H9 (cell line): Measurements from ENCODE around the gene BEST1. TPM values are rescaled to one million over a fixed set of nuclear protein-coding genes. Genes with fewer than 3 reads are reported as not detected.

Source experiments
- DNase-seq: peaks from one replicate; pipeline ENCODE4 v3.0.0-alpha.2; 2017
- H2AFZ ChIP-seq: one replicate; pipeline ENCODE4 v1.6.1; 2013; ENCODE audit warnings: mild to moderate bottlenecking, low read length, control low read depth, moderate library complexity
- H2AK5ac ChIP-seq: 2 replicates; pipeline ENCODE4 v1.6.1; 2013; ENCODE audit warnings: low read length, control low read depth, mixed read lengths; ENCODE audit not compliant: insufficient read length
- H2BK120ac ChIP-seq: one replicate; pipeline ENCODE4 v1.6.1; 2013; ENCODE audit warnings: low read depth, mild to moderate bottlenecking, low read length, control low read depth, inconsistent platforms; ENCODE audit not compliant: poor library complexity, severe bottlenecking
- H2BK12ac ChIP-seq: 2 replicates; pipeline ENCODE4 v1.6.1; 2013; ENCODE audit warnings: low read length, control low read depth, mixed read lengths, low read depth; ENCODE audit not compliant: insufficient read length
- H2BK15ac ChIP-seq: 2 replicates; pipeline ENCODE4 v1.6.1; 2013; ENCODE audit warnings: low read depth, low read length, control low read depth
- H2BK20ac ChIP-seq: one replicate; pipeline ENCODE4 v1.6.1; 2013; ENCODE audit warnings: low read depth, mild to moderate bottlenecking, low read length, control low read depth, inconsistent platforms; ENCODE audit not compliant: poor library complexity, severe bottlenecking
- H2BK5ac ChIP-seq: 2 replicates; pipeline ENCODE4 v1.6.1; 2013; ENCODE audit warnings: low read length, control low read depth, mixed read lengths; ENCODE audit not compliant: insufficient read length
- H3K14ac ChIP-seq: 2 replicates; pipeline ENCODE4 v1.6.1; 2013; ENCODE audit warnings: low read length, control low read depth; ENCODE audit not compliant: insufficient read depth
- H3K18ac ChIP-seq: 2 replicates; pipeline ENCODE4 v1.6.1; 2013; ENCODE audit warnings: low read depth, mild to moderate bottlenecking, mixed read lengths, low read length, control low read depth; ENCODE audit not compliant: insufficient read length
- H3K23ac ChIP-seq: 2 replicates; pipeline ENCODE4 v1.6.1; 2013; ENCODE audit warnings: low read length, control low read depth, mixed read lengths, low read depth; ENCODE audit not compliant: insufficient read length
- H3K23me2 ChIP-seq: 2 replicates; pipeline ENCODE4 v1.6.1; 2013; ENCODE audit warnings: low read depth, mild to moderate bottlenecking, mixed read lengths, low read length, control low read depth; ENCODE audit not compliant: insufficient read length, poor library complexity, severe bottlenecking
- H3K27ac ChIP-seq: 2 replicates; pipeline ENCODE4 v1.5.1; 2013; ENCODE audit warnings: low read length, control low read depth, mixed read lengths, low read depth; ENCODE audit not compliant: insufficient read length
- H3K27me3 ChIP-seq: 2 replicates; pipeline ENCODE4 v1.6.1; 2013; ENCODE audit warnings: low read length, control low read depth, inconsistent platforms; ENCODE audit not compliant: insufficient read depth
- H3K4ac ChIP-seq: 2 replicates; pipeline ENCODE4 v1.6.1; 2013; ENCODE audit warnings: low read depth, mild to moderate bottlenecking, control low read depth, inconsistent platforms, low read length, moderate library complexity
- H3K4me1 ChIP-seq: 2 replicates; pipeline ENCODE4 v1.6.1; 2013; ENCODE audit warnings: low read length, control low read depth, inconsistent platforms; ENCODE audit not compliant: insufficient read depth
- H3K4me2 ChIP-seq: 2 replicates; pipeline ENCODE4 v1.6.1; 2013; ENCODE audit warnings: low read length, control low read depth, mixed read lengths; ENCODE audit not compliant: insufficient read length, insufficient read depth
- H3K56ac ChIP-seq: 2 replicates; pipeline ENCODE4 v1.6.1; 2013; ENCODE audit warnings: low read depth, mild to moderate bottlenecking, mixed read lengths, low read length, control low read depth; ENCODE audit not compliant: insufficient read length
- H3K79me1 ChIP-seq: 2 replicates; pipeline ENCODE4 v1.6.1; 2013; ENCODE audit warnings: low read depth, mild to moderate bottlenecking, moderate library complexity, low read length, control low read depth, inconsistent platforms; ENCODE audit not compliant: insufficient read depth, poor library complexity, severe bottlenecking
- H3K79me2 ChIP-seq: 2 replicates; pipeline ENCODE4 v1.6.1; 2013; ENCODE audit warnings: low read length, control low read depth, inconsistent platforms; ENCODE audit not compliant: insufficient read depth
- H3K9ac ChIP-seq: 2 replicates; pipeline ENCODE4 v1.6.1; 2013; ENCODE audit warnings: low read length, control low read depth, mixed read lengths; ENCODE audit not compliant: insufficient read length; ENCODE audit errors: extremely low read depth
- H3K9me3 ChIP-seq: one replicate; pipeline ENCODE4 v1.6.1; 2013; ENCODE audit warnings: low read depth, low read length, inconsistent platforms; ENCODE audit not compliant: control insufficient read depth
- H3T11ph ChIP-seq: one replicate; pipeline ENCODE4 v1.6.1; 2013; ENCODE audit warnings: mild to moderate bottlenecking, low read length, control low read depth, inconsistent platforms
- H4K20me1 ChIP-seq: one replicate; pipeline ENCODE4 v1.6.1; 2013; ENCODE audit not compliant: control insufficient read depth, insufficient read length, insufficient read depth
- H4K5ac ChIP-seq: 2 replicates; pipeline ENCODE4 v1.6.1; 2013; ENCODE audit warnings: low read depth, mild to moderate bottlenecking, mixed read lengths, low read length, control low read depth; ENCODE audit not compliant: insufficient read length
- H4K8ac ChIP-seq: replicated peaks from 2 replicates; pipeline ENCODE4 v1.6.1; 2013; ENCODE audit warnings: low read length, control low read depth, mixed read lengths, low read depth; ENCODE audit not compliant: insufficient read length
- H4K91ac ChIP-seq: 2 replicates; pipeline ENCODE4 v1.6.1; 2013; ENCODE audit warnings: low read depth, mild to moderate bottlenecking, moderate library complexity, mixed read lengths, low read length, control low read depth; ENCODE audit not compliant: insufficient read length
- H3K27ac Mint-ChIP-seq, 3 experiments: 2 replicates in 2 of 3; 3 replicates in 1 of 3; pipeline ENCODE4 v1.8.0; 2020 to 2021; ENCODE audit warnings: mixed read lengths in 3 of 3, mild to moderate bottlenecking in 1 of 3, moderate library complexity in 1 of 3
- H3K27me3 Mint-ChIP-seq: 2 replicates; pipeline ENCODE4 v1.8.0; 2021; ENCODE audit warnings: low read depth, mild to moderate bottlenecking, moderate library complexity, mixed read lengths
- H3K36me3 Mint-ChIP-seq, 3 experiments: 2 replicates in 2 of 3; 3 replicates in 1 of 3; pipeline ENCODE4 v1.8.0; 2020 to 2021; ENCODE audit warnings: low read depth in 3 of 3, mixed read lengths in 3 of 3; ENCODE audit not compliant: insufficient read depth in 1 of 3
- H3K4me1 Mint-ChIP-seq, 2 experiments: 2 replicates each; pipeline ENCODE4 v1.8.0; 2020; ENCODE audit warnings: mixed read lengths in 2 of 2
- H3K4me3 Mint-ChIP-seq, 2 experiments: 2 replicates in 1 of 2; 3 replicates in 1 of 2; pipeline ENCODE4 v1.8.0; 2020 to 2021; ENCODE audit warnings: mild to moderate bottlenecking in 2 of 2, mixed read lengths in 2 of 2, moderate library complexity in 1 of 2
- H3K9me3 Mint-ChIP-seq, 2 experiments: 2 replicates in 1 of 2; 3 replicates in 1 of 2; pipeline ENCODE4 v1.8.0; 2020; ENCODE audit warnings: mild to moderate bottlenecking in 2 of 2, mixed read lengths in 2 of 2, moderate library complexity in 1 of 2
- WGBS: extraction: QIAGEN DNeasy Blood & Tissue Kit; methylation state at CpG from one replicate; pipeline ENCODE4 v1.1.7; 2013; ENCODE audit warnings: missing lambda C conversion rate, low lambda C conversion rate, mixed read lengths; ENCODE audit not compliant: insufficient read length; ENCODE audit errors: extremely low coverage; 5-methylcytosine and 5-hydroxymethylcytosine counted together
- total RNA-seq: library from RNA; stranded (reverse); gene quantifications from 2 replicates; pipeline ENCODE4 v1.2.1, GENCODE V29; 2021
- TF ChIP-seq, protein P1 (sequence below): fragments of 200-600 bp; sonication (generic); conservative IDR thresholded peaks from 3 replicates; pipeline ENCODE4 v1.8.0; 2021; ENCODE audit warnings: antibody characterized with exemption, mild to moderate bottlenecking

The BEST1 gene
- total RNA-seq, 1 experiment from 2014 or later: 0.24 TPM

DNA sequence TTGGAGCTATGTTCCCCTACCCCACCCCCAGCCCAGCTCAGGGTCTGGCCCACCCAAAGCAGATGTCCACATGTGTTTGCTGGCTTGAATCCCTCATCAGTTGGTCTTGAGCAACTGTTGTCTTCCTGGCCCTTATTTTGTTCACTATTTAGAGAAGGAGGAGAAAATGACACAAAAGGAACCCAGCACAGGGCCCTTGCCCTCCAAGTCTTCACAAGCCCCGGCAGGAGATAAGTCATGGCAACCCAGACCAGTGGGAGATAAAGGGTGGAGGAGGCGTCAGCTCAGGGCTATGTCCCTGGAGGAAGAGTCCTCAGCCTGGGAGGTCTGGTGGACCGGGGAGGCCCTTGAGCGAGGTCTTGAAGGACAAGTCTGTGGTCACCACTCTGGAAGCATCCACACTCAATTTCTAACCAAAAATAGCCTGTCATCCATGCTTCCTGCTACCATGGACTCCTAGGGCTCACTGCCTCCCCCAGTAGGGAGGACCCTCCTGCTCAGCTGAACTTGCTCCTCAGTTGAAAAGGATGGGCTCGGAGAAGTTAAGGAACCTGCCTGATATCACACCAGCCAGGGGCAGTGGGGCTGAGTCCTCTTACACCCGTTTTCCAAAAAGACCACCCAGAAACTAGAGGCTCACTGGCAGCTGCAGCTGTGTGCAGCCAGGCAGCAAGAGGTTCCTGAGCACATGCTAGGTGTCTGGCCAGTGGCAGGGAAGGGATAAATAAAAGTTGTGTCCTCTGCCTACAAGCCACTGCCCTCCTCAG, 31.0 kb upstream of the BEST1 start:
- no peak overlapping the region for H2BK5ac ChIP-seq
- H3K23ac ChIP-seq: no peak overlapping the region
- no peaks in the 10 kb centered on the region; a peak in 2 of 5 replicates for H3K9me3 Mint-ChIP-seq
- no peak overlapping the region for H3K27ac ChIP-seq
- no CpG with 5 or more reads among the region's 6 CpGs for WGBS
- peaks cover 5% of the 10 kb centered on the region for H3K23me2 ChIP-seq
- no peak overlapping the region for H4K5ac ChIP-seq
- H3K4me1 ChIP-seq: peaks cover 7% of the 10 kb centered on the region; the same call in 1 of the 2 replicates
- no peak overlapping the region for H2AK5ac ChIP-seq
- no peaks in the 10 kb centered on the region for H3K36me3 Mint-ChIP-seq
- no peak overlapping the region for H3T11ph ChIP-seq
- no peak overlapping the region for H3K56ac ChIP-seq
- no peak overlapping the region for H2BK20ac ChIP-seq
- H4K20me1 ChIP-seq: no peaks in the 10 kb centered on the region
- no peaks in the 10 kb centered on the region for H3K79me2 ChIP-seq
- H2BK120ac ChIP-seq: no peak overlapping the region
- no peaks in the 10 kb centered on the region for H3K79me1 ChIP-seq
- no peak overlapping the region for H3K14ac ChIP-seq
- H3K18ac ChIP-seq: no peak overlapping the region
- H3K4ac ChIP-seq: no peak overlapping the region
- no peak overlapping the region for H2AFZ ChIP-seq
- peaks cover 52% of the 10 kb centered on the region for H3K27me3 Mint-ChIP-seq
- no peak overlapping the region for H3K4me3 Mint-ChIP-seq
- no peak overlapping the region for H3K27ac Mint-ChIP-seq
- no peaks in the 10 kb centered on the region; the same call in 1 of the 2 replicates for H3K27me3 ChIP-seq
- no peak for DNase-seq
- H4K8ac ChIP-seq: no peak overlapping the region
- TF ChIP-seq, protein P1, sequence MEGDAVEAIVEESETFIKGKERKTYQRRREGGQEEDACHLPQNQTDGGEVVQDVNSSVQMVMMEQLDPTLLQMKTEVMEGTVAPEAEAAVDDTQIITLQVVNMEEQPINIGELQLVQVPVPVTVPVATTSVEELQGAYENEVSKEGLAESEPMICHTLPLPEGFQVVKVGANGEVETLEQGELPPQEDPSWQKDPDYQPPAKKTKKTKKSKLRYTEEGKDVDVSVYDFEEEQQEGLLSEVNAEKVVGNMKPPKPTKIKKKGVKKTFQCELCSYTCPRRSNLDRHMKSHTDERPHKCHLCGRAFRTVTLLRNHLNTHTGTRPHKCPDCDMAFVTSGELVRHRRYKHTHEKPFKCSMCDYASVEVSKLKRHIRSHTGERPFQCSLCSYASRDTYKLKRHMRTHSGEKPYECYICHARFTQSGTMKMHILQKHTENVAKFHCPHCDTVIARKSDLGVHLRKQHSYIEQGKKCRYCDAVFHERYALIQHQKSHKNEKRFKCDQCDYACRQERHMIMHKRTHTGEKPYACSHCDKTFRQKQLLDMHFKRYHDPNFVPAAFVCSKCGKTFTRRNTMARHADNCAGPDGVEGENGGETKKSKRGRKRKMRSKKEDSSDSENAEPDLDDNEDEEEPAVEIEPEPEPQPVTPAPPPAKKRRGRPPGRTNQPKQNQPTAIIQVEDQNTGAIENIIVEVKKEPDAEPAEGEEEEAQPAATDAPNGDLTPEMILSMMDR: no peak
- H3K4me1 Mint-ChIP-seq: peaks cover 23 to 30% of the 10 kb centered on the region in 2 experiments
- no peak overlapping the region for H4K91ac ChIP-seq
- H3K4me2 ChIP-seq: no peak overlapping the region
- no peaks in the 10 kb centered on the region for H3K9me3 ChIP-seq
- H2BK12ac ChIP-seq: no peak overlapping the region
- no peak overlapping the region for H3K9ac ChIP-seq
- H2BK15ac ChIP-seq: no peak overlapping the region
